OCI-LY3 (cell line): ENCODE data around the gene GRIK4.

Experiments used
- H2AFZ ChIP-seq: fragments of 200-600, 300-600 bp; shearing (Covaris generic); 2 replicates; pipeline ENCODE4 v1.6.0; 2014; ENCODE audit warnings: antibody characterized with exemption, low read depth, low read length
- H3K27ac ChIP-seq: fragments of 200-600, 300-600 bp; sonication (generic); 2 replicates; pipeline ENCODE4 v1.5.1; 2014; ENCODE audit warnings: mild to moderate bottlenecking, low read length, moderate library complexity, mixed read lengths
- H3K27me3 ChIP-seq: fragments of 200-600, 300-600 bp; sonication (generic); 2 replicates; pipeline ENCODE4 v1.6.1; 2014; ENCODE audit warnings: low read depth, low read length, mixed read lengths
- H3K36me3 ChIP-seq: fragments of 200-600, 300-600 bp; sonication (generic); replicated peaks from 2 replicates; pipeline ENCODE3; 2014; ENCODE audit warnings: low read depth, low read length, mixed read lengths
- H3K4me1 ChIP-seq: fragments of 300-600, 200-600 bp; sonication (generic); 2 replicates; pipeline ENCODE4 v1.6.1; 2014; ENCODE audit warnings: low read length, mixed read lengths
- H3K4me2 ChIP-seq: fragments of 200-600, 300-600 bp; sonication (generic); 2 replicates; pipeline ENCODE4 v1.6.1; 2014; ENCODE audit warnings: low read length, mixed read lengths
- H3K4me3 ChIP-seq: fragments of 300-600, 200-600 bp; sonication (generic); 2 replicates; pipeline ENCODE4 v1.5.1; 2014; ENCODE audit warnings: antibody characterized with exemption, mild to moderate bottlenecking, low read length, moderate library complexity
- H3K79me2 ChIP-seq: fragments of 300-600, 200-600 bp; shearing (Covaris generic); 2 replicates; pipeline ENCODE4 v1.6.1; 2014; ENCODE audit warnings: mild to moderate bottlenecking, low read length, mixed read lengths
- H3K9ac ChIP-seq: fragments of 300-600, 200-600 bp; shearing (Covaris generic); 2 replicates; pipeline ENCODE4 v1.6.0; 2014; ENCODE audit warnings: mild to moderate bottlenecking, low read length, moderate library complexity
- H3K9me3 ChIP-seq: fragments of 200-600, 300-600 bp; shearing (Covaris generic); 2 replicates; pipeline ENCODE4 v1.6.1; 2014; ENCODE audit warnings: low read length, mixed read lengths; ENCODE audit not compliant: insufficient read depth
- H4K20me1 ChIP-seq: fragments of 200-600, 300-600 bp; sonication (generic); 2 replicates; pipeline ENCODE4 v1.6.1; 2016; ENCODE audit warnings: low read length, mixed read lengths; ENCODE audit not compliant: insufficient read depth
- EZH2phosphoT487 ChIP-seq: fragments of 200-600 bp; shearing (Covaris generic); IDR thresholded peaks from 2 replicates; pipeline ENCODE4 v1.6.1; 2018; ENCODE audit warnings: antibody characterized with exemption, mixed run types, low read depth
- TF ChIP-seq, protein P1 (sequence below): fragments of 200-600, 300-600 bp; sonication (generic); IDR thresholded peaks from 2 replicates; pipeline ENCODE4 v1.5.1; 2014; ENCODE audit warnings: antibody characterized with exemption, low read length, low read depth

Gene GRIK4

DNA sequence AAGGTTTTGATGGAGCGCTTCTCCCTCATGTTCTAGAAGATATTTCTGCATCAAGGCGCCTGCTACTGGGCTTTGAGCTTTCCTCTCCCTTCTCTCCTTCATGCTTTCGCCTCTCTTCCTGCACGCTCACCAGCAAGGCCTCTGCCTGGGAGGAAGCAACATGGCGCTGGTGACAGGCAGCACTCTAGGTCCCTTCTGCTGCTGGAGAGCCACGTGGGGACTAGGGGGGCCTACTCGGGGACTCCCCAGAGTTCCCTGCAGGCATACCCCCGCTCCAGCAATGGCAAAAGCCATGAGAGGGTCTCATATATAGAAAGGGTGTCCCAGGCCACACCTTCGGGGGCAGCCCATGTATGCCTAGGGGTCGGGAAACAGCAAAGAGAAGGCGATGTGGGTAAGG lies 49.7 kb downstream of the GRIK4 start:
- H4K20me1 ChIP-seq: no peaks in the 10 kb centered on the region
- H3K4me3 ChIP-seq: no peak overlapping the region
- H2AFZ ChIP-seq: no peak overlapping the region
- H3K27me3 ChIP-seq: peaks cover 12% of the 10 kb centered on the region
- H3K79me2 ChIP-seq: no peaks in the 10 kb centered on the region
- TF ChIP-seq, protein P1, sequence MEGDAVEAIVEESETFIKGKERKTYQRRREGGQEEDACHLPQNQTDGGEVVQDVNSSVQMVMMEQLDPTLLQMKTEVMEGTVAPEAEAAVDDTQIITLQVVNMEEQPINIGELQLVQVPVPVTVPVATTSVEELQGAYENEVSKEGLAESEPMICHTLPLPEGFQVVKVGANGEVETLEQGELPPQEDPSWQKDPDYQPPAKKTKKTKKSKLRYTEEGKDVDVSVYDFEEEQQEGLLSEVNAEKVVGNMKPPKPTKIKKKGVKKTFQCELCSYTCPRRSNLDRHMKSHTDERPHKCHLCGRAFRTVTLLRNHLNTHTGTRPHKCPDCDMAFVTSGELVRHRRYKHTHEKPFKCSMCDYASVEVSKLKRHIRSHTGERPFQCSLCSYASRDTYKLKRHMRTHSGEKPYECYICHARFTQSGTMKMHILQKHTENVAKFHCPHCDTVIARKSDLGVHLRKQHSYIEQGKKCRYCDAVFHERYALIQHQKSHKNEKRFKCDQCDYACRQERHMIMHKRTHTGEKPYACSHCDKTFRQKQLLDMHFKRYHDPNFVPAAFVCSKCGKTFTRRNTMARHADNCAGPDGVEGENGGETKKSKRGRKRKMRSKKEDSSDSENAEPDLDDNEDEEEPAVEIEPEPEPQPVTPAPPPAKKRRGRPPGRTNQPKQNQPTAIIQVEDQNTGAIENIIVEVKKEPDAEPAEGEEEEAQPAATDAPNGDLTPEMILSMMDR: no peak
- no peak for TF ChIP-seq EZH2phosphoT487
- no peaks in the 10 kb centered on the region for H3K36me3 ChIP-seq
- no peaks in the 10 kb centered on the region for H3K9me3 ChIP-seq
- no peak overlapping the region for H3K4me2 ChIP-seq
- no peaks in the 10 kb centered on the region for H3K4me1 ChIP-seq
- no peak overlapping the region for H3K9ac ChIP-seq
- H3K27ac ChIP-seq: no peak overlapping the region

DNA sequence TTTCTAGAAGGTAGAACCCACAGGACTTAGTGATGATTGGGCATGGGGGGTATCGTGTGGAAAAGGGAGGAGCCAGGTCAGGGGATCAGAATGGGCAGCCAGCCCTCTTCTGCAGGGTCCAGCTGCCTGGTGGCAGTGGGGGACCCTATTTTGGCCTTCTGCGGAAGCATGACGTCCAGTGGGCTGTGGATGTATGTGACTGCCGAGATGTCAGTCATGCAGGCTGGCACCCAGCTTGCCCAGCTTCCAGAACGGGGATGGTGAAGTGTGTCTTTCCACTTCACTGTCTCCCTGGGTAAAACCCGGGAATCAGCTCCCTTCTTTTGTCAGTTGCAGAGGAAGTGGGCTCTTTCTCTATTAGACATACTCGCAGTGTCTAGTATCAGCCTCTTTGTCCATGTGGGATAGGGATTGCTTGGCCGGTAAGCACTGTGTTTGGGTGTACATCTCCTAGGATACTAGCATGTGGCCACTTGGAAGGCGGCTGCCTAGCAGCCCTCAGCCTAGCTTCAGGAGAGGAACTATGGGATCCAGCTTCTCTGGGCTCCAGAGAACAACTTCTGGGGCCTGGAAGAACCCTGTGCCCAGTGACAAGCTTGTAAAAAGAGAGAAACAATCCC lies 51.4 kb downstream of the GRIK4 start:
- H3K4me2 ChIP-seq: no peak overlapping the region
- H2AFZ ChIP-seq: no peak overlapping the region
- H3K9me3 ChIP-seq: no peaks in the 10 kb centered on the region
- no peaks in the 10 kb centered on the region for H3K36me3 ChIP-seq
- no peaks in the 10 kb centered on the region for H3K79me2 ChIP-seq
- no peaks in the 10 kb centered on the region for H4K20me1 ChIP-seq
- TF ChIP-seq, protein P1: no peak
- TF ChIP-seq EZH2phosphoT487: no peak
- H3K9ac ChIP-seq: no peak overlapping the region
- no peak overlapping the region for H3K4me3 ChIP-seq
- H3K4me1 ChIP-seq: no peaks in the 10 kb centered on the region
- H3K27ac ChIP-seq: no peak overlapping the region
- H3K27me3 ChIP-seq: peaks cover 7% of the 10 kb centered on the region; the same call in 1 of the 2 replicates

DNA sequence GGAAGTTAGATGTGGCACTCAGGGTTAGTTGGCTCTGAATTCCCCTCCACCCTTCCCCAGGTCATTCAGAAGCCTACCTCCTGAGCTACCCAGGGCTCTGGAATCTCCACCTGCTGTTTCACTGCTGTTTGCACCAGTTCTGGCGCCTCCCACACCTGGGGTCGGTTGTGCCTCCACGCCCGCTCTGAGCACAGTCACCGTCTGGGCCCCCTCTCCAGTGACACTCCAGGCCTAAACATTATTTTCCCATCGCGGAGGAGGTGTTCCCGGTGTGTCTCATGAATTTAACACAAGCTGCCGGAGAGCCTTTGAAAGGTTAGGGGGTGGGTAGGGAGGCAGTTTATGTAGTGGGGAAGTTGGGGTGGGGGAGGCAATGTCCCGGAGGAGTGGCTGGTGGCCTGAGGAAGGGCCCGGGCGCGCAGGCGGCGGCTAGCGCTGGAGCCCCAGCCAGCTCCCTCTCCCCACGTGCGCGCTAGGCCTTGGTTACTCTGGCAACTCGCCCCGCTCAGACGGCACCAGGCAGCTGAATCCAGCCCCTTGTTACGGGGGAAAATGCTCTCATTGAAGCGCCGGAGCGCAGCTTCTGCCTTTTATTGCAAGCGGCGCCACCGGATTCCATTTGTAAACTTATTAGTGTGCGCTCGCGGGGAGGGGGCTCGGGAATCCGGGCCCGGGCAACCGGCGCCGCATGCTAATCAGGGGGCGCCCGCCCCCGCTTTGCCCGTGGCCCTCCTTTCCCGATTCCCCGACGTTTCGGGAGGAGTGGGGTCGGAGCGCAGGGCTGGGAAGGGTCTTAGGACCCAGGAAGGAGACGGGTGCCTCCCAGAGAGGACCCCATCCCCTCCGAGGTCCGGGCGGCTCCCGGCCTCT lies 52.4 kb downstream of the GRIK4 start:
- no peak overlapping the region for H3K9ac ChIP-seq

DNA sequence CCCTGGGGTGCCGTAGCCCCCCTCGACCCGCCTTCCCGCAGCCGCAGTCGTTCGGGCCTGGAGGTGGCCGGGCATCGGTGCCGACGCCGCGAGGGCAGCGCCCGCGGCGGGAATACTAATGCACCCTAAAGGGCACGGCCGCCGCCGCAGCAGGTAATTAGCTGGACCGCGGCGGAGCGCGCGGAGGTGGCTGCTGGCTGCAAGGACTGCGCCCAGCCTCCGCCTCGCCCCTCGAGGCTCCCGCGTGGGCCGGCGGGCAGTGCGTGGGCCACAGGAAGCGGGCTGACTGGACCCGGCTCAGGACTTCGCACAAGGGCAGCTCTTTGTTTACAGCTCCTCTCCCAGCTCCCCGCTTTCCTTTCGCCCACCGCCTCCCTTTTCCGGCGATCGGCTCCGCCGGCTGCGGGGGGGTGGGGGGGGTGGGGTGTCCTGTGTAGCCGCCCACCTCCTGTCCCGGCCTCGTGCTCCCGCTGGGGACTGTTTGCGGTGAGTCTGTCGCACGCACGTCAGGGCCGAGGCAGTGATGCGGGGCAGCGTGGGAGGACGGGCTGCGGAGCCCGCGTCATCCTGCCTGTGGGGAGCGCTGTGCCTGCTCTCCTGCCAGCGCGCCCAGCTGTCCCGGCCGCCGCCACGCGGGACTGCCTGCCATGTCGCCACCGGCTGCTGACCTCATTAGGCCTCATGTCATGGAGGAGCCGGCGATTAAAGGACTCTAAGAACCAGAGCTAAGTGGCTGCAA lies 53.2 kb downstream of the GRIK4 start:
- no peaks in the 10 kb centered on the region for H4K20me1 ChIP-seq
- TF ChIP-seq EZH2phosphoT487: no peak
- TF ChIP-seq, protein P1: no peak
- no peaks in the 10 kb centered on the region for H3K4me1 ChIP-seq
- H3K9me3 ChIP-seq: no peaks in the 10 kb centered on the region
- H3K79me2 ChIP-seq: no peaks in the 10 kb centered on the region
- H3K27me3 ChIP-seq: peaks cover 7% of the 10 kb centered on the region; the same call in 1 of the 2 replicates
- no peaks in the 10 kb centered on the region for H3K36me3 ChIP-seq
- no peak overlapping the region for H3K4me3 ChIP-seq
- H3K9ac ChIP-seq: no peak overlapping the region
- H3K4me2 ChIP-seq: no peak overlapping the region
- no peak overlapping the region for H2AFZ ChIP-seq
- H3K27ac ChIP-seq: no peak overlapping the region

More for the DNA sequence above, 52.4 kb downstream of the GRIK4 start:
- Histone ChIP-seq H4K20me1 (no peaks in the 10 kb centered on the region), H3K9me3 (no peaks in the 10 kb centered on the region), H3K4me2 (no peak overlapping the region), H3K4me3 (no peak overlapping the region), H3K79me2 (no peaks in the 10 kb centered on the region), H2AFZ (no peak overlapping the region), H3K27ac (no peak overlapping the region), H3K4me1 (no peaks in the 10 kb centered on the region), H3K27me3 (peaks cover 7% of the 10 kb centered on the region; the same call in 1 of the 2 replicates), H3K36me3 (no peaks in the 10 kb centered on the region)
- no peak for TF ChIP-seq EZH2phosphoT487
